Measurements from ENCODE around the gene HS3ST1.

The HS3ST1 gene

DNA sequence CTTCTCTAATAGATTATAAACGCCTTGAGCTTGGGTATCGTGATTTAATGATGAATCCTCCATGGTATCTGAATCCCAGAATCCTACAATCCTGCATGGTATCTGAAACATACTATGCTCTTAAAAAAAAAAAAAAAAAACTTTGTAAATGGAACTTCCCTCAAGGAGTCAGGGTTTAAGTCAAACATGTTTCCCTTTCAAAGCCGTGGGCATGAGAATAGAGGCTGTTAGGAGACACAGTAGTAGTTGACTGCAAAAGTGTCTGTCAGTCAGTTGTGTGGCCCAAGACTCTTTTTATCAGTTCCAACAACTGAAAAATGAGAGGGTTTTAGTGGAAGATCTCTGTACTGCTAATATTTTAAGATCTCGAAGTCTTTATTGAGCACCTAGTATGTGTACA is 2.4 kb upstream of the HS3ST1 start:
- DNase-seq, result no peak

DNA sequence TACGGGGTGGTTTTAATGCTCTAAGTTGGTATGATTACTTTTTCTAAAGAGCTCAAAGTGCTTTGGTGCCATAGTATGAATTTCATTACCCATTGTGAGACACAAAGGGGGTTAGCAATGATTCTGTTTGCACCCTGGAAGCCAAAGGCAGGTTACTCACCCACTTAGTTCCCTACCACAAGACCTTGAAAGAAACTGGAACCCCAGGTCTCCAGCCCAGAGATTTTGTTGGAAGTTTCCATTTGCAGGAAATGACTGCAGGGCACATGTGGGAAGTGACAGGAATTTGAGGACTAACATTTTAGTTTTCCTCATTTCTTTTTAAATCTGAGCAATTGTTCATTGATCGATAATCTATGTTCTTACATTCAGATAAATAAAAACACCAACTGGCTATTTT is 1.8 kb upstream of the HS3ST1 start:
- DNase-seq, result no peak

DNA sequence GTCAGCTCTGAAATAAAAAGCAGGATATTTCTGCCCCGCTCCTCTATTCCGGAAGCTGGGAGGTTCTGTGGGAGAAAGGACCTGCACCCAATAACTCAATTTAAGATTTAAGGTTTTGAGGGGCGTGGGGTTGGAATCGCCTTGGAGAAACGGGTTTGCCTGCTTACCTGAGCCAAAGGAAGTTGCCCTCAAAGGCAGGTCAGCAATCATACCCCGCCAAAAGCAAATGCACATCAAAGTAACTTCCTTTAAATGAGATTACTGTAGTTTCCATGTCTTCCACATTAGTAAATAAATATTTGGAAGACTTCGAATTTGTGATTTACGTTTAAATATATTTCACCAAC is 978 bp upstream of the HS3ST1 start:
- no peak for DNase-seq

DNA sequence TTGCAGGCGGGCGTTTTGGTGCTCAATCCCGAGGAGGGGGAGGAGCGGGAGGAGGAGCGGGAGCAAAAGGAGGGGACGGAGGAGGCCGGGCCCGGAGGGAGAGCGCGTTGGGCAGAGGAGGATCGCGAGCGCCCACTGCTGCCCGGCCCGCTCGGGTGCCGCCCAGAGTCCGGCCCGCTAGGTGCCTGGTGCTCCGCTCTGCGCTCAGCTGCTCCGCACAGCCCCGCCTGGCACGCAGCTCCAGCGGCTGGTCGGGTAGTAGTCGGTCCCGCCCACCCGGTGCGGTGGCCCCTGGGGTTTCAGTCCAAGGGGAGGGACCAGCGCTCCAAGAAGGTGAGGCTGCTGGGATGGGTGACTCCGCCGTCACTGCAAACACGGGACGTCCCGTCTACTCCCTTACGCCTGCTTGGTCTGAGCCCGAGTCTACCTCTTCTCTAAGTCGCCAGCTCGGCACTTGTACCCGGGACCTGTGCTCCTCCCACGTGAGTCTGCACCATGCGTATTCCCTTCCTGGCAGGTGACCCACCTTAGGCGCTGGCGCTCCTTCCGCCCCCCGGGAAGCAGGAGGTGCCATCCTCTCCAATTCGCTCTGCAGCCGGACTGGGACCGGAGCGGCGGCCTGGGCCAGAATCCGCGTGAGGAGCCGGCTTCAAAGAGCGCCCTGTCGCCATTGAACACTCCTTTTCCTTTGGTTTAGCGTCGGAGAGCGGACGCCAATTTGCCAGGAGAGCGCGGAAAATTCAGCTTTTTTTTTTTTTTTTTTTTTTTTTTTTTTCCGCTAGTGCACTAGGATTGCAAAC is 405 bp upstream of the HS3ST1 start:
- peak; percentile 88 for DNase-seq

DNA sequence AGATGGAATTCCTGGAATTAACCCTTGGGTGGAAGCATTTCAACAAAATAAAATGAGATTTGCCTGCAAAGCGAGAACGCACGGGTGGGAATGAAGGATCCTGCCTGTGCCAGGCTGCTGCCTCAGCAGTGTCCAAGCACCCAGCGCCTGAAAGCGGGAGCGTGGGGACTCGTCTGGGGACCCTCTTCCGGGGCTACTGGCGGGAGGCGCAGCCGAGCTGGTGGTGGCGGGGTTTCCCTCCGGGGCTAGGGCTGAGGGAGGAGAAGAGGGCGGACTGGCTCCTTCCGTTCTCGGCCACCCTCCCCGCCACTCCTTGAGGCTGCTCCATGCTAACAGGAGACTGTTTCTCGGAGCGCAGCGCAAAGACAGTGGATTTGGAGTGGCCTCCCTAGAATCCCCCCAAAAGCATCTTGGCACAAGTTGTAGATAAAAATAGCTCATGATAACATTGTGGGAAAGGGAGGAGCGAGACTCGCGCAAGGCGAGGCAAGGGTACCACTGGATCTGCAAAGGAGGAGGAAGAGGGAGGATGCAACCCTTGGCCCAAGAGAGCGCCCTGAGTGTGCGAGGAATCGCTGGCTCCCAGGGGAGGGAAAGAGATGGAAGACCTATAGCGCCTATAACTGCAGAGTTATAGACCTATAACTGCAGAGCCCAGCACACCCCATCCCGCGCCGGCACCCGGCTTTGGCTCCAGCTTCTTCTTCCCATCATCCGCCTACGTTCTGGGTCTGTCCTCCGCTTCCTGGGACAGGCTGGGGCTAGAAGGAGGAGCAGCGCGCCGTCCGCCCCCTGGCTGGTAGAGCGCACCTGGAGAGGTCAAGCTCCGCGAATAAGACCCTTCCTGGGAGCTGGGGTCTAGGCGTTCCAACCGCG is 1.3 kb downstream of the HS3ST1 start:
- DNase-seq, result peak; percentile 42

DNA sequence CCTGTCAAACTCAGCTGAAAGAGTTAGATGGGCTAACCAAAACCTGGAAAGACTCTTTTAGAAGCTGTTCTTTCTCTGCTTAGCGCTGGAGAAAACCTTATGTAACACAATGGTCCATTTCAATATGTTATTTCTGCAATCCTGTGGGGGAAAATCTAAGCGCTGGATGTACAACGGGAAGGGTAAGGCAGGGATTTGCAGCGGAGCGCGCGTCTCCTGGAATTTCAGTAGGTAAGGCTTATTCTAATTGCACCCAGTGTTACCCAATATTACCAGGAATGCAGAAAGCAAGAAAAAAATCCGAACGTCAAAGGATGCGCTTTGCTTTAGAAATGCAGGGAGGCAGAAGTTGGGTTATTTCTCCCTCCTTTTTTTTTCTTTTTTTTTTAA is 2.0 kb downstream of the HS3ST1 start:
- DNase-seq, result no peak

DNA sequence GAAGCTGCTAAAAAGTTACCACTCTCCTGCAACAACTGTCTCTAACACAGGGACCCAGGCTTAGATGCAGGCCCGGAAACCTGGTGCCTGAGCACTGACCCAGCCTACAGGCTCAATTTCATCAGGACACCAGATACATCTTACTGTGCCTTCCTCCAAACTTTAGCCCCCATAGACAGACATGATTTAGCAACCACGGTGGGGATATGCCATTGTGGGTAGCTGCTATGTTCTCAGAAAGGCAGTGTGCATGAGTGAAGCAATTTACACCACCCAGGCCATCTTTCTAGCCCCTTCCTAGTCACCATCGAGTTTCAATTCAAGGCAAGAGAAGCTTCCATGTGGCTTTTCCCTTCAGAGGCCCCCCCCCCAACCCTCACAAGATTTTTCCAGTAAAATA is 2.7 kb downstream of the HS3ST1 start:
- DNase-seq, result peak; percentile 7

DNA sequence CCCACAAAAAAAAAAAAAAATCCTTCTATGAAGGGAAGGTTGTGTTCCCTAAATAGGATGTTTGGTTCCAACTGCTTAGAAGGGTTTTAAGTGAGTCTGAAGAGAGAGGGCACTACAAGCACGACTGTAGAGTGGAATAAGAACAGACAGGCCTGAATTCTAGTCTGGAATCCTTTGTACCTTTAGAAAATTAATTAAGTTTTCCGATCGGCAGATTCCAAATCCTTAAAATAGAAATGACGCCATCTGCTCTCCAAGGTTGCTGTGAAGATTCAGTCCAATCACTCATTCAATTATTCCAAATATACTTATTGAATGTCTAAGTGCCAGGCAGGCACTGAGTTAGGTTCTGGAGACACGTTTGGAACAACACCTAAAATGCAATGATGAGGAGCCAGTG is 3.8 kb downstream of the HS3ST1 start:
- no peak for DNase-seq

DNA sequence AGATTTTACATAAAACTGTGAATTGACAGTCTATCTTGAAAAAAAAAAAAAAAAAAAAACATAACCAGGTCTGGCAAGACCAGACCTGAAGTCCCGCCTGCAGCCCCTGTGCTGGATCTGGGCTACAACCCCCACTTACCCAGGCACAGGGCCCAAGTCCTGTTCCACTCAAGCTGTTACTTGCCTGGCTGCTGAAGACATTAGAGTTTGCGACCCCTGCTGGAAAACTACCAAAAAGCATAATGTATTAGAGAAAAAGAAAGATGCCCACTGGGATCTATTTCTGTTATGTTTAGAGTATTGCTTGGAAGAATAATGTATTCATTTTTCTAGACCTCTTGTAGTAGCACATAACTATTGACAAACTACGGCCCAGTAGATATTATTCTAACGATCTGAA is 4.7 kb downstream of the HS3ST1 start:
- DNase-seq, result peak; percentile 37

DNA sequence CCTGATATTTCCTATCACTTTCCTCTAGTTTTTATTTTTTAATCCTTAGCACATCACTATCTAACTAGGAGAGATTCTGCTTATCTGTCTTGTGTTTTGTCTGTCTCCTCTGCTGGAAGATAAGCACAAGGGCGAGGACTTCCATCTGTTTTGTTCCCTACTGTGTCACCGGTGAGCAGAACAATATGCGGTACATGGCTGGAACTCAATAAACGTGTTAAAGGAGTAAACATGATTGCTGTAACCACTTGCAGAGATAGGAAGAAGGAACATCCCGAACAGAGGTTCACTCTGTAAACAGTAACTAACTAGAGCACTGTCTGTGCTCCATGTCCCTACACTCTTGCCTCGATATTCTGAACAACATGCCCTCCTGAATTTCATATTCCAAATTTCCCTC is 5.2 kb downstream of the HS3ST1 start:
- no peak for DNase-seq

DNA sequence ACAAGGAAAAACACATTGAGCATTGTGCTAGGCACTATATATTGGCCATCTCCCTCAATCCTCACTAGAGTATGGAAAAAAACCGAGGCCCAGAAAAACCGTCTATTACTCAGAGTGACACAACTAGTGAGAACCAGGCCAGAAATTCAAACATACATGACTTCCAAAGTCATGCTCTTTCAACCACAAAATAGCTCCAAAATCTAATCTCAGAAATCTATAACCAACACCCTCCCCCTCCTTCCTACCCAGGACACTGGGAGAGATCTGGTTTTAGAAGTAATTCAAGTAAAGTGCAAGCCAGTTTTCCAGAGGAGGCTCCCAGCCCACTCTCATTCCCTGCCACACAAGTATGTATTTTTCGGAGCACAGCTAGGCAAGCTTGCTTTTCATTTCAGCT is 7.6 kb downstream of the HS3ST1 start:
- no peak for DNase-seq

DNA sequence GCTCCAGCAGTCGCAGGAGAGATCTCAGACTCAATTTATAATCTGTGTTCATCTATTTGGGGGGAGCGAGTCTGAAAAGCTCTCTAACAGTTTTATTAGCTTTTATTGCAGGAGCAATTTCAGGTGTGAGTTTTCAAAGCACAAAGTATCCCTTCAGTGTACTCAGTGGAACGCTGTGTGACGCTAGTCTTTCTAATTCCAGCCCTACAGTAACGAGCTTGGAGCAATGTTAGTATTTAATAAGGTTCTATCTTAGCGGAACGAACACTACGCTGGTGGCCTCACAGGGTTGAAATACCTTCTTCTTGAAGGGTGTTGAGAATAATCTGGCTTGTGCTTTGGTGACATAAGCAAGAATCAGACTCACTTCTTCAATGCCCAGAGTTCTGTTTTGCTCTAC is 8.4 kb downstream of the HS3ST1 start:
- DNase-seq, result no peak

DNA sequence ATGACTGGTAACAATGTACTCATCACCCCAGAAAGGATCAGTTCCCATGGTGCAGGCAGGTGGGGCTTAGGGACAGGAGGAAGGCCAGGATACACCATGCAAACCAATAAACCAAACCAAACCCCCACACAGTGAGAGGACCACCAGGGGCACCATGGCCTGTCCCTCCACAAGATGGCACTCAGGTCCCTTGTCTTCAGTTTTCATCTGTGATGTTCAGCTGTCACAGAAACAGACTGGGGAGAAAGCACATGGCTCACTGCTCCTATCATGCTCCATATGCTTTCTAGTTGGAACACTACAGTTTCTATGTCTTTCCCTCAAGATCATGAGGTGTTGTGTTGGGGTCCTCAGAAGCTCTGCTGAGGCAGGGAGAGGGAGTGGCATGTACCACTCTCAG is 10.1 kb downstream of the HS3ST1 start:
- DNase-seq, result peak; percentile 35

DNA sequence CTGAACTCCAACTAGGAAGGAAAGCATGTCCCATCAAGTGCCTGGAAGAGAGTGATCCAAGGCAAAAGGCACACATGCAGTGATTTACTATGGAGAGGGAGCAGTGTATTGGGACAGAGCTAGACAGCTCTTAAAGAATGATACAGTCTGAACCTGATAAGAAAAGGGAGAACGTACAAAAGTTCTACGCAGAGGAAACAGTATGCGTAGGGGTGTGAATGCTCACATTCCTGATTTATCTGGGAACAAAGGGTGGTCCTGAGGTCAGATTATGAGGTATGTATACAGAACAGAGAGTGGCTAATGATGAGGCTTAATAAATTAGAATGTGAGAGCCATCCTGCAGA is 12.0 kb downstream of the HS3ST1 start:
- DNase-seq, result no peak

DNA sequence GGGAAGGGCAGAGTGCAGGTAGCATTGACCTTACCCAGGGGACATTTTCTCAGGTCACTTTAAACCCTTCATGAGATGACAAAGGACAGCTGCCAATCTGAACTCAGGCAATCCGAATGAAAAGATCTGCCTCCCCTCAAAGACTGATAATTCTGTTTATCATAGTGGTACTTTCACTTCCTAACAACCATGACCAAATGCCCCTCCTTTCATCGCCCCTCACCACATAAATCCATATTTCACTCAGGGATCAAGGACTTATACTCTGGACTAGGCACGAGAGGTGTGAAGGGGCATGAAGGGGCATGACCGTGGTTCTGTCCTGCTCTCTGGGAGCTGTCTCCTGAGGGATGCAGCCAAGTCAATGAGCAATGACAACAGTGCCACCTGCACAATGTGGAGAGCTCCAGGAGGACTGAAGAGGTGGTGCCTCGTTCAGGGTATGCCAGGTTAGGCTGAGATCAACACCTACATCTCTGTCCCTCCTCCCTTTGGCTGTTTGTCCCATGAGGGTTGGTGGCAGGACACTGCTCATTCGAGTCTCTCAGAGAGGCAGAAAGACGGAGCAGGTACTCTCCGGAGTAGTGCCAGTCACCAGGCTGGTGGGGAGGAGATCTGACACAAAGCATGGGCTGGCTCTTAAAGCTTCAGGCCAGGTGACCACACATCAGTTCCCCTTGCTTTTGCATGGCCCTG is 12.5 kb downstream of the HS3ST1 start:
- DNase-seq, result no peak

DNA sequence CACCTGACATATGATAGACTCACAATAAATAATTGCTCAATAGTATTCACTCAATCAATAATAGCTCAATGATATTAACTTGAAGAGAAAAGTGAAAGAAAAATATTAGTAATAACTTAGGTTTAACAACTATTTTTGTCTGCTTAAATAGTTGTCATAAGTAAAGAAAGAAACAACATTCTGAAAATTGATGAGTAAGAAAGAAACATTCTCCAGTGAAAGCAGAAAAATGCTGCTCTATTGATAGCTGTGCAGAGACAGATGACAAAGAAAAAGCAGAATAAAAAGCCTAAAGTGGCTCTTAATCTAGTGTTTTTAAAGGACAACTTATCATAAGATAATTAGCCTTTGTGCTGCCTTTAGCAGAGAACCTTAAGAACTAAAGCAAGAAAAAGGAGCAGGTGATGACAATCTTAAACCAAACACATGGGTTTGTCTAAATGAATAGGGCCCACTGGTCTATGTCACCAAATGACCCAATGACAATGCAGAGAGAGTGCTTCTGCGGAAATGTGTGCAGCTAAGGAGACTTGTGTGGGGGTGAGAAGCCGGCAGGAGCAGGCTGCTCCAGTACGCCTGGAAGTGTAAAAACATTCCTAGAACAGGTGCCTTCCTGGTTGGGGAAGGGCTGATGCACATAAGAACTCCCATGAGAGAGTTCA is 13.2 kb downstream of the HS3ST1 start:
- DNase-seq, result no peak

DNA sequence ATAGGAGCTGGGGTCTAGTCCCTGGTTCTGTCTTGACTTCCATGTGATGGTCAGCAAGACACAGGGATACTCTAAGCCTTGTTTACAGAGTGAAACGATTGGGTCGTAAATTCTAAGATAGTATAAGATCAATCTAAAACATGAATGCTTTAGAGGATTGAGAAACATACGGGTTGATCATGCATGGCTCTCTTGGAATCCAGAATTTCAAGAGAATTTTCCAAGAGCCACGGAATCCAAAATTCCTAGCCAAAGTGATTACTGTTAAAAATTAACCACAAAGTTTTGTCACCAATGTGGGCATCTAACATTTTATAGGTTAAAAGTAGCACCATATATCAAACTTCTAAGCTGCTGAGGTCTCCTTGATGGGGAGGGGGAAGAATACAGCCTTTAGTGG is 16.5 kb downstream of the HS3ST1 start:
- no peak for DNase-seq

DNA sequence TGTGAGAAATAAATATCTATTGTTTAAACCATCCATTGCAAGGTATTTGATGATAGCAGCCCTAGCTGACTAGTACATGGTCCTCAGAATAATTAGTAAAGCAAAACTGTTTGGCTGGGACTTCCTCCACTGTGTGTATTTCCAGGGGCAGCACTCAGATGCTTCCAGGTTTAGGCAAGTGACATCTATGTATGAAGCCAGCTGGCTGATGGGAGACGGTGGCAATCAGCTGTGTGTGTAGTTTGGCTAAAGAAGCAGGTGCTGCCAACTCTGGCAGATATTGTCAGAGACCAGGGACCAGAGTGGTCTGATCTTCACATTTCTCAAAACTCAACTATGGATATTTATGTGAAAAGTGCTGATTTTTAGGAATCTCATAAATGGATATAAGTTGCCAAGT is 19.1 kb downstream of the HS3ST1 start:
- no peak for DNase-seq

DNA sequence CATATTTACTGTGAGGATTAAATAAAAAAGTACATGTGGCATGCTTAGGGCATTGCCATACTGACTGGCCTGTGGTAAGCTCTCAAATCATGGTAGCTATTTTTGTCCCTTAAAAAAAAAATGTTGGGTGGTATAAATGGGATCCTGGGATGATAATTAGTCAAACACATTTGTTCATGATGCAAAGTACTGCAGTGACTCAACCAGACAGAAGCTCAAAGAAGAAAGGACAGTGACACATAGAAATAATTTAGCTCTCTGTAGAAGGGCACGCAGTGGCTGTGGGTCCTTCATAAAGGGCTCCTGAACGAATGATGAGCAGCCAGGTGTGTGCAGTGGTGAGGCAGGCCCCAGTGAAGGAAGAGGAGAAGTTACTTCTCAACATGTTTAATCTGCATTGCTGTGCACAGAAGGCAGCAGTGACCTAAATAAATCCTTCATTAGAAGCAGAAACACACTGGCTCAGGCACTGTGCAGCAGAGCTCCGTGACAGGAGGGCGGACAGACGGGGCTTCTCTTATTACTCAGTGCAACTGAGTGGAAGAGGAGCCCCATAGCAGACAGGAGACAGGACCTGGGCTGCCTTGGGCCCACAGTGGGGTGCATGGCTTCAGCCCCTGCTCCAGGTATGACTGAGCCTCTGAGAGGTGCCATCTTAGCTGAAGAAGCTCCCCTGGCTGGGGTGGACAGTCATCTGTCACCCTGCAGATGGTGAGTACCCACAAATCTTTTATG is 20.3 kb downstream of the HS3ST1 start:
- no peak for DNase-seq

DNA sequence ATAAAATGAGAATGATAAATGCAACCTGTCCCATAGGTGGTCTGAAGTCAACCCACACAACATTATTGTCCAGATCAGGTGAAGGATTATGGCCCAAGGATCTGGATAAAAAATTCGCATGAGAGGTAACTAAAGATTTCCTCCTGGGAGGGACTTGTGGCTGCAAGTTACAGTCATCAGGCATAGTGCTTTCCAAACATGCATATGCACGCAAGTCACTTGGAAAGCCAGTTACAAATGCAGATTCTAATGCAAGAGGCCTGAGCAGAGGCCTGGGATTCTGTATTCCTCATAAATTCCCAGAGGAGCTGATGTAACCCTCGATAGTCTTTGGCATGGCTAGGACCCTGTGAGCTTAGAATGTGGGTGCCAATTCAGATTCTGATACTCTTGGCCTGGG is 21.1 kb downstream of the HS3ST1 start:
- DNase-seq, result no peak

DNA sequence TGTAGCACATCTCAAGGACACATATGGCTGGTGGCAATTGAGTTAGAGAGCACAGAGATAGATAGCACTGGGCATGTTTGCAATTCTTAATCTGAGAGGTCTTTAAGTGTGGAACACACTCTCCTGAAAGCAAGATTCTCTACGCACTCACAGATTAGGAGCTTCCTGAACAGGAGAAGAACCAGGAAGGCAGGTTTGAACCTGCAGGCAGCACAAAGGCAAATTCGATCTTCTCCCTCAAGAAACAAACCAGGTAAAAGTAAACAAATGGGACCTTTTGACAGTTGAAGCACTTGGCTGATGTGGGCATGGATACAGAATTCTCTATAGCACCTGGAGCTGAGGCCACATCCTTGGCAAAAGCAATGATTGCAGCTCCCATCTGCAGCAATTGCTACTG is 24.3 kb downstream of the HS3ST1 start:
- peak; percentile 47 for DNase-seq

DNA sequence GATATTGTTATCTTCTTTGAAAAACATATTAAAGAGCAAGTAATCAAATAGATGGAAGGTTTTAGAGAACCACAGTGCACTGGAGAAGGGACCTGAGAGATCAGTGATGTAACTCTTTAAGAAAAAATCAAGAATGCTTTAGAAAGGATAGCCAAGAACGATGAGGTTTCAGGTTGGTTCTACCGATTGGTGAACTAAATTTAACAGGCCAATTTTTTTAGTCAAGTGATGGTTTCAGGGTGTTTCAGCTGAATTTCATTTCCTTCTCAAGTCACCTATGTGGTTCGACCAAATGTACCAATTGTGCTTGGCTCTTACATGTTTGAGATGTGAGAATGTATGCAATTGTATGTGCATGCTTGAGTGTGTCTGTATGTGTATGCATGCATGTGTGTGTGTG is 26.5 kb downstream of the HS3ST1 start:
- DNase-seq, result no peak

DNA sequence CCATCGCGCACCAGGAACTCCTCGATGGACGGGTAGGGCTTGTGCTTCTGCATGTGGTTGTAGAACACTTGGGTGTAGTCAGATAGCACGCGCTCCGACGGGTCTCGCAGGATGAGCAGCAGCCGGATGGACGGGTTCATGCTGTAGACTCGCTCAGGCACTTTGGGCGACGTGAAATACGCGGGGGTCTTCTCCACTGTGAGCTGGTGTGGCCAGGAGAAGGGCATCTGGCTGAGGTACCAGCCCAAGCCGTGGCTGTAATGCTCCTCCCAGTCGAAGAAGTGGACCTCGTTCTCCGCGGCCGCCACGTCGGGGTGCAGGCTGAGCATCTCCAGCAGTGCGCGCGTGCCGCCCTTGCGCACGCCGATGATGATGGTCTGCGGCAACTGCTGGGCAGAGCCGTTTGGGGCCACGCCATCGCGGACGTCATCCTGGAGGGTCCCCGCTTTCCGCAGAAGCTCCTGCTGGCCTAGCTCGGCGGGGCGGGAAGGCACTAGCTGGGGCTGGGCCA is 29.2 kb downstream of the HS3ST1 start:
- no peak for DNase-seq

Measured in NCI-H69 (cell line).